ENCODE results near the gene ZNF627. TPM values are rescaled to one million over a fixed set of nuclear protein-coding genes. Genes with fewer than 3 reads are reported as not detected.

The ZNF627 gene
- total and polyA plus RNA-seq, 2 of the 8 experiments (the other 6 are each of a cell fraction or from before 2014, with no cell fraction given) = 7.2 to 13.7 TPM

- no peak for DNase-seq (ENCODE audit: low read depth in 1 of 2, low spot score in 2 of 2)
- no peak overlapping the region for H2BK120ac ChIP-seq (replicated peaks; ENCODE audit: low read depth, low read length)
- H3K4me3 ChIP-seq (ENCODE audit: extremely low read depth in 1 of 4, insufficient read depth in 2 of 4, low read depth in 3 of 4, low read length in 4 of 4) = peak overlapping the region in 2 of 4 experiments; percentile 42 to 59; a peak in 3 of 8 replicates
- TF ChIP-seq BCL11A (IDR thresholded peaks at IDR 0.05; ENCODE audit: low read depth in 2 of 2, low read length in 2 of 2) = no peak
- no peak for TF ChIP-seq GABPA (IDR thresholded peaks at IDR 0.05; ENCODE audit: borderline replicate concordance, insufficient read depth, low read length)
- TF ChIP-seq YY1 (IDR thresholded peaks at IDR 0.05; ENCODE audit: low read depth, low read length) = no peak
- TF ChIP-seq RNF2 (IDR thresholded peaks at IDR 0.05; ENCODE audit: borderline replicate concordance, low read depth, low read length, missing control alignments, poor library complexity, severe bottlenecking) = no peak
- TF ChIP-seq TAF1 (IDR thresholded peaks at IDR 0.05; ENCODE audit: low read depth, low read length) = no peak
- TF ChIP-seq SUZ12 (IDR thresholded peaks at IDR 0.05; ENCODE audit: low read length) = no peak
- no peak for TF ChIP-seq FOSL1 (IDR thresholded peaks at IDR 0.05; ENCODE audit: insufficient read depth, low read depth, low read length)
- no peak for TF ChIP-seq NRF1 (IDR thresholded peaks at IDR 0.05; ENCODE audit: low read depth, low read length)
- TF ChIP-seq BRCA1 (IDR thresholded peaks at IDR 0.05; ENCODE audit: low read depth, low read length) = no peak
- no peak for TF ChIP-seq EZH2 (IDR thresholded peaks at IDR 0.05; ENCODE audit: low read depth, low read length, severe bottlenecking)
- no peak for TF ChIP-seq CHD1 (IDR thresholded peaks at IDR 0.05; ENCODE audit: low read depth, low read length)
- no peak for TF ChIP-seq JUND (IDR thresholded peaks at IDR 0.05; ENCODE audit: low read length)
- TF ChIP-seq KDM5A (IDR thresholded peaks at IDR 0.05; ENCODE audit: low read length) = no peak
These were observed 26.8 kb downstream of the ZNF627 start for GRCh38 chr19:11624069-11624463.

More at GRCh38 chr19:11624069-11624463, 26.8 kb downstream of the ZNF627 start:
- no peak overlapping the region for H2AK5ac ChIP-seq (ENCODE audit: low read depth, low read length)
- H4K5ac ChIP-seq (ENCODE audit: insufficient read length, low read depth, low read length) = no peak overlapping the region
- H2BK12ac ChIP-seq (ENCODE audit: low read depth, low read length) = no peak overlapping the region
- no peak overlapping the region for H4K8ac ChIP-seq (ENCODE audit: extremely low read depth, insufficient read depth, low read length)
- no peak for FAIRE-seq
- no peak overlapping the region for H3K9ac ChIP-seq (replicated peaks in 1 of 4; ENCODE audit: extremely low read depth in 1 of 4, low read depth in 3 of 4, low read length in 3 of 4)
- peaks cover 0 to 4% (median 2%) of the 10 kb centered on the region in 4 experiments; a peak in 3 of 7 replicates for H3K27me3 ChIP-seq (replicated peaks in 1 of 4; ENCODE audit: control insufficient read depth in 3 of 4, extremely low read depth in 1 of 4, insufficient read depth in 3 of 4, low read length in 3 of 4)
- H3K56ac ChIP-seq (replicated peaks; ENCODE audit: insufficient read length, low read depth, low read length) = no peak overlapping the region
- H4K91ac ChIP-seq (replicated peaks; ENCODE audit: insufficient read length, low read length) = no peak overlapping the region
- ChIA-PET CTCF (ENCODE audit: partially characterized antibody) (interaction anchor here (0.6 to 2.5 kb wide), 6 partner anchors 11 to 147 kb away, joined by 3 to 7 read pairs (median 4); no protein-coding TSS in a partner anchor), POLR2A (ENCODE audit: partially characterized antibody) (interaction anchor here (0.6 to 5.0 kb wide), 8 partner anchors 11 to 1095 kb away, joined by 3 to 17 read pairs (median 4); no protein-coding TSS in a partner anchor)
- H3K79me1 ChIP-seq (ENCODE audit: low read depth, low read length) = no peaks in the 10 kb centered on the region; the same call in 1 of the 2 replicates
- no peak overlapping the region for H3K23ac ChIP-seq (ENCODE audit: insufficient read length)
- no peaks in the 10 kb centered on the region for H3K79me2 ChIP-seq (ENCODE audit: control insufficient read depth in 1 of 2, insufficient read depth in 2 of 2, low read length in 2 of 2)
- H3K4me2 ChIP-seq (ENCODE audit: insufficient read depth in 1 of 2, low read depth in 2 of 2, low read length in 2 of 2) = peak overlapping the region; percentile 67 to 73; a peak in 3 of 4 replicates
- H2BK20ac ChIP-seq (ENCODE audit: low read length) = no peak overlapping the region
- 80% methylated on average over 4 of the region's 4 CpGs; no CpG with 5 or more reads in 1 of the 2 experiments for WGBS, 2 experiments (ENCODE audit: extremely low coverage in 1 of 2, insufficient coverage in 1 of 2, insufficient read length in 1 of 2, insufficient replicate concordance in 2 of 2, low coverage in 1 of 2, low lambda C conversion rate in 2 of 2, missing lambda C conversion rate in 1 of 2)
- H3K18ac ChIP-seq (ENCODE audit: extremely low read depth, low read length) = no peak overlapping the region
- H3K4me1 ChIP-seq (replicated peaks in 1 of 4; ENCODE audit: control insufficient read depth in 3 of 4, insufficient read depth in 4 of 4, low read length in 3 of 4) = peaks cover 0 to 4% (median 1%) of the 10 kb centered on the region in 4 experiments; a peak in 3 of 7 replicates
- H3K23me2 ChIP-seq (ENCODE audit: low read depth, low read length) = no peaks in the 10 kb centered on the region; the same call in 1 of the 2 replicates
- peaks cover 2 to 20% (median 10%) of the 10 kb centered on the region in 4 experiments; a peak in 5 of 8 replicates for H3K36me3 ChIP-seq (ENCODE audit: control insufficient read depth in 2 of 4, insufficient read depth in 4 of 4, low read length in 3 of 4)
- H2BK5ac ChIP-seq (ENCODE audit: low read depth, low read length) = no peak overlapping the region
- H3K4ac ChIP-seq (replicated peaks; ENCODE audit: insufficient read length, low read depth, low read length) = no peak overlapping the region
- H3K14ac ChIP-seq (ENCODE audit: insufficient read length) = no peak overlapping the region
- H2BK15ac ChIP-seq (ENCODE audit: low read length) = no peak overlapping the region
- no peaks in the 10 kb centered on the region for H3K9me3 ChIP-seq (ENCODE audit: insufficient read depth in 2 of 2, low read depth in 1 of 2, low read length in 1 of 2)
- H2AFZ ChIP-seq (ENCODE audit: low read length) = no peak overlapping the region
- no peak overlapping the region for H3K27ac ChIP-seq (ENCODE audit: low read depth, low read length)
- H4K20me1 ChIP-seq (replicated peaks in 1 of 2; ENCODE audit: control insufficient read depth in 1 of 2, insufficient read depth in 2 of 2, low read length in 2 of 2) = peaks cover 0 to 2% of the 10 kb centered on the region in 2 experiments
